ENCODE data around the gene URM1. TPM values are rescaled to one million over a fixed set of nuclear protein-coding genes. Genes with fewer than 3 reads are reported as not detected.

Gene URM1
- total RNA-seq, 6 experiments from 2014 or later, result 63.8 to 75.5 (median 70.2) TPM

GRCh38 chr9:128439273-128439672 is 68.1 kb downstream of the URM1 start:
- Mint-ChIP-seq H3K27ac (no peak overlapping the region), H3K36me3 (ENCODE audit: low read depth) (peaks cover 8% of the 10 kb centered on the region; the same call in 1 of the 2 replicates), H3K27me3 (ENCODE audit: insufficient read depth) (no peaks in the 10 kb centered on the region; the same call in 1 of the 2 replicates), H3K9me3 (no peaks in the 10 kb centered on the region), H3K4me3 (no peak overlapping the region), H3K4me1 (ENCODE audit: low read depth) (no peaks in the 10 kb centered on the region)
- DNase-seq, result no peak
- no peak for TF ChIP-seq CTCF (IDR thresholded peaks at IDR 0.05)

Small RNA genes within 50 kb of the gene (microRNA-seq; reads per million reads assigned to microRNA genes)
- not detected for gene MIR219B

Other genes starting within 250 kb of the URM1 start
- 10 to 100 TPM; 68.5 to 82.8 (median 70.6) TPM for gene PTGES2, start 243.6 kb upstream of the URM1 start, total RNA-seq (2021; fragmentation: NEBNext Ultra II Directional; extraction: Animal tissue kit (Norgen Biotek cat#: 25700))
- gene LCN2, start 221.9 kb upstream of the URM1 start, total RNA-seq (2021; fragmentation: NEBNext Ultra II Directional; extraction: Animal tissue kit (Norgen Biotek cat#: 25700)), result not detected
- 10 to 100 TPM; 45.7 to 63.2 (median 50.5) TPM for gene BBLN, start 211.1 kb upstream of the URM1 start, total RNA-seq (2021; fragmentation: NEBNext Ultra II Directional; extraction: Animal tissue kit (Norgen Biotek cat#: 25700))
- 100 to 1,000 TPM; 119 to 168 (median 148) TPM for gene CIZ1, start 179.8 kb upstream of the URM1 start, total RNA-seq (2021; fragmentation: NEBNext Ultra II Directional; extraction: Animal tissue kit (Norgen Biotek cat#: 25700))
- 10 to 100 TPM; 17.4 to 38.2 (median 32.7) TPM for gene DNM1, start 168.0 kb upstream of the URM1 start, total RNA-seq (2021; fragmentation: NEBNext Ultra II Directional; extraction: Animal tissue kit (Norgen Biotek cat#: 25700))
- 100 to 1,000 TPM; 142 to 167 (median 156) TPM for gene GOLGA2, start 95.4 kb upstream of the URM1 start, total RNA-seq (2021; fragmentation: NEBNext Ultra II Directional; extraction: Animal tissue kit (Norgen Biotek cat#: 25700))
- 10 to 100 TPM; 40.7 to 46.7 (median 41.9) TPM for gene SWI5, start 95.1 kb upstream of the URM1 start, total RNA-seq (2021; fragmentation: NEBNext Ultra II Directional; extraction: Animal tissue kit (Norgen Biotek cat#: 25700))
- gene TRUB2, start 48.9 kb upstream of the URM1 start, total RNA-seq (2021; fragmentation: NEBNext Ultra II Directional; extraction: Animal tissue kit (Norgen Biotek cat#: 25700)), result 10 to 100 TPM; 27.0 to 38.5 (median 34.3) TPM
- 10 to 100 TPM; 29.8 to 33.3 (median 31.3) TPM for gene COQ4, start 48.5 kb upstream of the URM1 start, total RNA-seq (2021; fragmentation: NEBNext Ultra II Directional; extraction: Animal tissue kit (Norgen Biotek cat#: 25700))
- gene SLC27A4, start 30.8 kb upstream of the URM1 start, total RNA-seq (2021; fragmentation: NEBNext Ultra II Directional; extraction: Animal tissue kit (Norgen Biotek cat#: 25700)), result 10 to 100 TPM; 21.1 to 31.1 (median 23.2) TPM
- gene CERCAM, start 49.5 kb downstream of the URM1 start, total RNA-seq (2021; fragmentation: NEBNext Ultra II Directional; extraction: Animal tissue kit (Norgen Biotek cat#: 25700)), result 100 to 1,000 TPM; 125 to 172 (median 136) TPM
- 10 to 100 TPM; 29.5 to 40.8 (median 36.9) TPM for gene ODF2, start 84.6 kb downstream of the URM1 start, total RNA-seq (2021; fragmentation: NEBNext Ultra II Directional; extraction: Animal tissue kit (Norgen Biotek cat#: 25700))
- 10 to 100 TPM; 22.2 to 26.7 (median 24.7) TPM for gene GLE1, start 133.3 kb downstream of the URM1 start, total RNA-seq (2021; fragmentation: NEBNext Ultra II Directional; extraction: Animal tissue kit (Norgen Biotek cat#: 25700))
- 100 to 1,000 TPM; 316 to 368 (median 327) TPM for gene SPTAN1, start 181.2 kb downstream of the URM1 start, total RNA-seq (2021; fragmentation: NEBNext Ultra II Directional; extraction: Animal tissue kit (Norgen Biotek cat#: 25700))

Measured in HFFc6 (cell line).